VCaP (cell line): ENCODE results near the gene ATP4B.

ENCODE experiments used
- H3K27ac ChIP-seq: fragments of 450-650 bp; 2 replicates; pipeline ENCODE4 v1.5.1; 2017
- TF ChIP-seq, protein P1 (sequence below): fragments of 450-650 bp; conservative IDR thresholded peaks from 2 replicates; pipeline ENCODE4 v1.5.1; 2017; ENCODE audit warnings: mild to moderate bottlenecking, moderate library complexity

Gene ATP4B

DNA sequence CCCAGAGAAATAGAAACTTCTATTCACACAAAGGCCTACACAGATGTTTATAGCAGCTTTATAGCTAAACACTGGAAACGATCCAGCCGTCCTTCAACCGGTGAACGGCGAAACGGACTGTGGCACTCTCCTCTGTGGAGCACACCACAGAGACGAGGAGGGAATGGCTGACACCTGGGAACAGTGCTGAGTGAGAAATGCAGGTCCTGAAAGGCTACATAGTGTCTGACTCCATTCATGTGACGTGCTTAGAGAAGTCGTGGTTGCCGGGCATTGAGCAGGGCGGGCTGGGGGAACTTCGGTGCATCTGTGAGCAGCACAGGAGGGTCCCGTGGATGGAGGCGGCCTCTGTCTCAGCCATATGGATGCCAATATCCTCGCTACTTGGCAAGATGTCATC is 5.9 kb upstream of the ATP4B start:
- TF ChIP-seq, protein P1, sequence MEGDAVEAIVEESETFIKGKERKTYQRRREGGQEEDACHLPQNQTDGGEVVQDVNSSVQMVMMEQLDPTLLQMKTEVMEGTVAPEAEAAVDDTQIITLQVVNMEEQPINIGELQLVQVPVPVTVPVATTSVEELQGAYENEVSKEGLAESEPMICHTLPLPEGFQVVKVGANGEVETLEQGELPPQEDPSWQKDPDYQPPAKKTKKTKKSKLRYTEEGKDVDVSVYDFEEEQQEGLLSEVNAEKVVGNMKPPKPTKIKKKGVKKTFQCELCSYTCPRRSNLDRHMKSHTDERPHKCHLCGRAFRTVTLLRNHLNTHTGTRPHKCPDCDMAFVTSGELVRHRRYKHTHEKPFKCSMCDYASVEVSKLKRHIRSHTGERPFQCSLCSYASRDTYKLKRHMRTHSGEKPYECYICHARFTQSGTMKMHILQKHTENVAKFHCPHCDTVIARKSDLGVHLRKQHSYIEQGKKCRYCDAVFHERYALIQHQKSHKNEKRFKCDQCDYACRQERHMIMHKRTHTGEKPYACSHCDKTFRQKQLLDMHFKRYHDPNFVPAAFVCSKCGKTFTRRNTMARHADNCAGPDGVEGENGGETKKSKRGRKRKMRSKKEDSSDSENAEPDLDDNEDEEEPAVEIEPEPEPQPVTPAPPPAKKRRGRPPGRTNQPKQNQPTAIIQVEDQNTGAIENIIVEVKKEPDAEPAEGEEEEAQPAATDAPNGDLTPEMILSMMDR: no peak
- H3K27ac ChIP-seq: no peak overlapping the region

DNA sequence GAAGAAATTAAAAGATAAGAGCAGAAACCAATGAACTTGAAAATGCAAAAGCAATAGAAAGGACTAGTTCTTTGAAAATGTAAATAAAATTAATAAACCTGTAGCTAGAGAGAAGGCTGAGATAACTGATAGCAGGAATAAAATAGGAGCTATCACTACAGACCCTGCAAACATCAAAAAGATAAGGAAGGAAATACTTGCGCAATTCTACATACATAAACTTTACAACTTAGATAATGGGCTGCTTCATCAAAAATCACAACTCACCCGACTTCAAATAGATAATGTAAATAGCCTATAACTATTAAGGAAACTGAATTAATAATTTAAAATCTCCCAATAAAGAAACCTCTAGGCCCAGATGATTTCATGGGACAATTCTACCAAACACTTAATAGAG is 3.5 kb upstream of the ATP4B start:
- no peak overlapping the region for H3K27ac ChIP-seq
- TF ChIP-seq, protein P1: no peak

DNA sequence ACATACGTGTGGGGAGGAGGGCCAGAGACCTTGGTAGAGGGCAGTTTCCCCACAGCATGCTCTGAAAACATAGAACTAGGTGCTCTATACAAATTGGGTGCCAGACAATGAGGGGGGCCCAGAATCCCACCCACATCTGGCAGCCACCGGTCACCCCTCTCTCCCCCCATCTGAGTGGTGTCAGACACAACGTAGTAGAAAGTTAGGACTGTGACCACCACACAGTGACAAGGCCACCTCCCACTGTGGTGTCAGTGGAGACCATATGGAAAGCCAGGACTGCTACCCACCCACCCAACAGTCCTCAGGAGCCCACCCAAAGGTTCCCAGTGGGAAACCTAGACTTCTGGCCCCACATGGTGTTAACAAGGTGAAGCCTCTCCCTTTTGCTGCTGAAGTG is 2.1 kb upstream of the ATP4B start:
- TF ChIP-seq, protein P1: no peak
- H3K27ac ChIP-seq: no peak overlapping the region

DNA sequence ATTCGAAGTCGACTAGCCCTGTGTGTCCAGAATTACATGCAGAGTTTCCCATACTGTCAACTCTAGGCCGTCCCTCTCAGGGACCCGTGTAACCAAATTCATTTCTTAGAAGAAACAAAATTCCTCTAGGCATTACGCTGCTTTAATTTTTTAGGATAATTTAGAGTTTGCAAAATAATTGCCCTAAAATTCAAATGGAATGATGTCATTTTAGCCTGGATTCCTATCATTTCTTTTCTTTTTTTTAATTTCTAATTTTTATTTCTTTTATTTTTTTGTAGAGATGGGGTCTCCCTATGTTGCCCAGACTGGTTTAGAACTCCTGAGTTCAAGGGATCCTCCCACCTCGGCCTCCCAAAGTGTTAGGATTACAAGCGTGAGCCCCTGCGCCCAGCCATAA is 1.3 kb upstream of the ATP4B start:
- TF ChIP-seq, protein P1: no peak

DNA sequence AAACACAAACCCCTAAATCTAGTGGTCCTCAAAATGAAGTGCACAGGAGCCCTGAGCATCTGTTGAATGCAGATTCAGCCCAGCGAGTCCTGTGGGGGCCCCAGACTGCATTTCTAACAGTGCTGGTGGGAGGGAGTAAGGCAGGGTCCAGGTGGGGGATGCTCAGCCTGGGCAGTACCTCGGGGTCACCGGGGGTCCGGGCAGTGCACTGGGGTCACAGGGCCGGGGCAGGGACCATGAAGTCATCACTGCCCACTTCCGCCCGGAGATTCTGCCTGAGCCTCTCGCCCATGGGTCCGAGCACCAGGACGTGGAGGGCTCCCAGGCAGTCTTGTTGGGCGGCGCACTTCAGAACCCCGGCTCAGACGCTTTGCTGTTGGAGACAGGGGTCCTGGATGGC is 838 bp upstream of the ATP4B start:
- TF ChIP-seq, protein P1: no peak

More for the DNA sequence above, 1.3 kb upstream of the ATP4B start:
- no peak overlapping the region for H3K27ac ChIP-seq

DNA sequence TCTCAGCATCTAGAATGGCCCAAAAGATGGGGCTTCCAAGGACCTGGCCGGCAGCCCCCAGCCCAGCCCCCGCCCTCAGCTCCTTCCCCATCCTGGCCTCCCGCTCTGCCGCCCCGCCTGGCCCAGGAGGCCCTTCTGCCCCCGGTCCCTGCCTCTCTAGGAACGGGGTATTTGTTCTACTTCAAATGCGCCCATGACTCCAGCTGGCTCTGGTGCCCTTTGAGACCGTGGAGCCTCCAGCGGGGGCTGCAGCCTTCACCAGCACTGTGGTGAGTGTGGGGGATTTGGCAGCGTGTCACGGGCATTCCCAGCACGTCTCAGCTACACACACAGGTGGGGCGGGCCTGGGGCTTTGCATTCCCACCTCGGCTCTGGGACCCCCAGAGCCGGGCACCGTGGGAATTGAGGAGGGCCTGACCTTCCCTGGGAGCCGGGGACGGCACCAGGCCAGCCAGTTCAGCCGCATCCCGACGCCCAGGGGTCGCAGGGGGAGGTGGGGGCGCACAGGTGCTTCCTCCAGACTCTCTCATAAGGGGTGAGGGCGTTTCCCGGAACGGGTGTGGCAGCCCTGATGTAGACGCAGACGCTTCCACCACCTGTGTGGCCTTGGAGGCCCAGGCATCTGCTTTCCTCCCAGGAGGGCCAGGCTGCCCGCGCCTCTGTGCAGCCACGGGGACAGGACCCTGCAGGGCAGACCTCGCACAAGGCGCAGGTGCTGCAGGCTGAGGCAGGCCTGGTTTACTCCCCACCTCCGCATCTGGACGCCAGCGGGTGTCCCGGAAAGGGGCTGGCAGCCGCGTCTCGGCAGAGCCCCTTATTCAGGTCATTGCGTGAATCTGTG is 947 bp downstream of the ATP4B start:
- no peak overlapping the region for H3K27ac ChIP-seq
- TF ChIP-seq, protein P1: no peak

More for the DNA sequence above, 838 bp upstream of the ATP4B start:
- H3K27ac ChIP-seq: no peak overlapping the region

DNA sequence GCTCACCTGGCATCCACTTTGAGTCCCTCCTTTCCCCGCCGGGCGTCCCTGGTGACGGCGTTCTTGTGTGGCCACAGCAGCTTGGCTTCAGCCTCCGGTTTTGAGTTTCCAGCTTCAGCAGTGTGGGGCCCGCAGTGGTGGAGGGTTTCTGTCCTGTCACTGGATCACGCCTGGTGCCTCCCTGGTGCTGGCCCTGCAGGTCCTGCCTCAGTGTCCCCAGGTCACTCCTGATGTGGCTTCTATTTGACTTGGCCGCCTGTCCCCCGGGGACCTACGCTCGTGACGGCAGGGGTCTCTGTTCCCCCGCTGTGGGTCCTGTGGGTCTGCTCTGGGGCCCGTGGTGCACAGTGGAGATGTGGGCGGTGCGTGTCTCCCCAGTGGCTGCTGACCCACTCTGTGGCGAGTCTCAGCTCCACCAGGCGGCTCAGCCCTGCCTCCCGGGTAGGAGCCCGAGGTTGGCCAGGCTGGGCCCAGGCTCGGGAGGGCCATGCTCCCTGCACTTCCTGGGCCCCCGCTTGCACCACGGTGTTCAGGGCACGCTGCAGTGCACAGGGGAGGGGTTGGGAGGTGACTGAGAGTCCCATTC is 1.9 kb downstream of the ATP4B start:
- H3K27ac ChIP-seq: no peak overlapping the region
- TF ChIP-seq, protein P1: no peak
